ENCODE data around the gene HOXA5. TPM values are rescaled to one million over a fixed set of nuclear protein-coding genes. Genes with fewer than 3 reads are reported as not detected.

HOXA5 gene
- total RNA-seq, 1 experiment from 2014 or later, result not detected

DNA sequence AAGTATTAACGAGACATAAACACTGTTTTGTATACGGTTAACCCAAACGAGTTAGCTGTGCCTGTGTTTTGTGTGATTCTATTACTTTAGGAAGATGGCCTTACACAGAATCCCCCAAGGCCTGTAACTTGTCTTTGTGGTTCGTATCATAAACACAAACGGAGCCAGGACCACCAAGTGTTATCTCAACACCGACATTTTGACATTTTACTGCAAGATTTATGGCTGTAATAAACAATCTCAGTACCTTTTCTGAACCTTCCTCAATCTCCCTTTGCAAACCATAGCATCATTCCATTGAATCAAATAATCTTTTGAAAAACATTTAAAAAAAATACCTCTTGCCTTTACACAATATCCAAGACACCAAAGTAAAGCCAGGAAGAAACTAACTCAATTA lies 10.5 kb downstream of the HOXA5 start:
- H3T11ph ChIP-seq (ENCODE audit: low read length), result no peak overlapping the region
- H4K5ac ChIP-seq (ENCODE audit: insufficient read length, low read depth, low read length), result no peak overlapping the region
- H3K27ac ChIP-seq (ENCODE audit: insufficient read length, low read depth, low read length), result no peak overlapping the region
- H2BK20ac ChIP-seq (ENCODE audit: low read depth, low read length, poor library complexity, severe bottlenecking), result no peak overlapping the region
- H3K23ac ChIP-seq (ENCODE audit: insufficient read length, low read depth, low read length), result no peak overlapping the region
- no peak overlapping the region for H2BK5ac ChIP-seq (ENCODE audit: insufficient read length, low read length)
- DNase-seq, result no peak
- no peak overlapping the region for H3K4me2 ChIP-seq (ENCODE audit: insufficient read depth, insufficient read length, low read length)
- Mint-ChIP-seq H3K4me1 (no peaks in the 10 kb centered on the region), H3K27me3 (ENCODE audit: low read depth) (peaks cover 97% of the 10 kb centered on the region), H3K4me3 (no peak overlapping the region), H3K27ac (no peak overlapping the region), H3K9me3 (peaks cover 0 to 7% of the 10 kb centered on the region in 2 experiments; a peak in 3 of 5 replicates), H3K36me3 (ENCODE audit: insufficient read depth in 1 of 3, low read depth in 3 of 3) (no peaks in the 10 kb centered on the region; a peak in 1 of 7 replicates)
- no peak overlapping the region for H2AK5ac ChIP-seq (ENCODE audit: insufficient read length, low read length)
- H3K9me3 ChIP-seq (ENCODE audit: control insufficient read depth, low read depth, low read length), result no peaks in the 10 kb centered on the region
- no peaks in the 10 kb centered on the region for H3K79me1 ChIP-seq (ENCODE audit: insufficient read depth, low read depth, low read length, poor library complexity, severe bottlenecking)
- no peak overlapping the region for H3K4ac ChIP-seq (ENCODE audit: low read depth, low read length)
- peaks cover 3% of the 10 kb centered on the region for H4K20me1 ChIP-seq (ENCODE audit: control insufficient read depth, insufficient read depth, insufficient read length)
- TF ChIP-seq, protein P1, sequence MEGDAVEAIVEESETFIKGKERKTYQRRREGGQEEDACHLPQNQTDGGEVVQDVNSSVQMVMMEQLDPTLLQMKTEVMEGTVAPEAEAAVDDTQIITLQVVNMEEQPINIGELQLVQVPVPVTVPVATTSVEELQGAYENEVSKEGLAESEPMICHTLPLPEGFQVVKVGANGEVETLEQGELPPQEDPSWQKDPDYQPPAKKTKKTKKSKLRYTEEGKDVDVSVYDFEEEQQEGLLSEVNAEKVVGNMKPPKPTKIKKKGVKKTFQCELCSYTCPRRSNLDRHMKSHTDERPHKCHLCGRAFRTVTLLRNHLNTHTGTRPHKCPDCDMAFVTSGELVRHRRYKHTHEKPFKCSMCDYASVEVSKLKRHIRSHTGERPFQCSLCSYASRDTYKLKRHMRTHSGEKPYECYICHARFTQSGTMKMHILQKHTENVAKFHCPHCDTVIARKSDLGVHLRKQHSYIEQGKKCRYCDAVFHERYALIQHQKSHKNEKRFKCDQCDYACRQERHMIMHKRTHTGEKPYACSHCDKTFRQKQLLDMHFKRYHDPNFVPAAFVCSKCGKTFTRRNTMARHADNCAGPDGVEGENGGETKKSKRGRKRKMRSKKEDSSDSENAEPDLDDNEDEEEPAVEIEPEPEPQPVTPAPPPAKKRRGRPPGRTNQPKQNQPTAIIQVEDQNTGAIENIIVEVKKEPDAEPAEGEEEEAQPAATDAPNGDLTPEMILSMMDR (conservative IDR thresholded peaks at IDR 0.05), result no peak
- H2BK12ac ChIP-seq (ENCODE audit: insufficient read length, low read depth, low read length), result no peak overlapping the region
- H2BK15ac ChIP-seq (ENCODE audit: low read depth, low read length), result no peak overlapping the region
- no peaks in the 10 kb centered on the region for H3K79me2 ChIP-seq (ENCODE audit: insufficient read depth, low read length)
- no peaks in the 10 kb centered on the region for H3K23me2 ChIP-seq (ENCODE audit: insufficient read length, low read depth, low read length, poor library complexity, severe bottlenecking)
- peaks cover 95% of the 10 kb centered on the region for H3K27me3 ChIP-seq (ENCODE audit: insufficient read depth, low read length)
- no peak overlapping the region for H3K56ac ChIP-seq (ENCODE audit: insufficient read length, low read depth, low read length)
- H4K8ac ChIP-seq (replicated peaks; ENCODE audit: insufficient read length, low read depth, low read length), result no peak overlapping the region
- no peak overlapping the region for H4K91ac ChIP-seq (ENCODE audit: insufficient read length, low read depth, low read length)
- H3K18ac ChIP-seq (ENCODE audit: insufficient read length, low read depth, low read length), result no peak overlapping the region
- no CpG with 5 or more reads among the region's 6 CpGs for WGBS (ENCODE audit: extremely low coverage, insufficient read length, low lambda C conversion rate)
- H2BK120ac ChIP-seq (ENCODE audit: low read depth, low read length, poor library complexity, severe bottlenecking), result no peak overlapping the region
- H3K14ac ChIP-seq (ENCODE audit: insufficient read depth, low read length), result no peak overlapping the region
- H2AFZ ChIP-seq (ENCODE audit: low read length), result no peak overlapping the region
- no peaks in the 10 kb centered on the region for H3K4me1 ChIP-seq (ENCODE audit: insufficient read depth, low read length)
- H3K9ac ChIP-seq (ENCODE audit: extremely low read depth, insufficient read length, low read length), result no peak overlapping the region

All from H9 (cell line).